Stomach (tissue), 9 donors: ENCODE results near the gene TRIM17. TPM values are rescaled to one million over a fixed set of nuclear protein-coding genes. Genes with fewer than 3 reads are reported as not detected.

ENCODE experiments used
- DNase-seq, 2 donors: peaks; one replicate each; pipeline versions ENCODE4 v3.0.0 to v3.0.0-alpha.2; 2013 to 2019
- H3K27ac ChIP-seq, 5 donors: fragments of 200-600 bp in 4 of 5; sonication (generic) in 4 of 5; one replicate each; pipeline ENCODE4 v1.5.1; 2013 to 2019; ENCODE audit warnings: mild to moderate bottlenecking in 1 of 5, moderate library complexity in 1 of 5
- H3K27me3 ChIP-seq, 3 donors: fragments of 200-600 bp; sonication (generic); one replicate each; pipeline ENCODE4 v1.5.1; 2017 to 2019; ENCODE audit warnings: mixed run types in 1 of 3
- H3K36me3 ChIP-seq, 4 donors: fragments of 200-600 bp; sonication (generic); 1 replicate in 3 of 4; 2 replicates in 1 of 4; pipeline ENCODE4 v1.5.1; 2016 to 2019
- H3K4me1 ChIP-seq, 4 donors: fragments of 200-600 bp; sonication (generic); one replicate each; pipeline ENCODE4 v1.5.1; 2016 to 2019
- H3K4me3 ChIP-seq, 4 donors: fragments of 200-600 bp; sonication (generic) in 3 of 4; one replicate each; pipeline ENCODE4 v1.5.1; 2016 to 2019; ENCODE audit warnings: mild to moderate bottlenecking in 1 of 4
- H3K9me3 ChIP-seq, 4 donors: fragments of 200-600 bp; sonication (generic); one replicate each; pipeline ENCODE4 v1.5.1; 2016 to 2019
- CTCF ChIP-seq, 7 experiments: fragments of 450-650 bp in 4 of 7; fragments of 200-600 bp in 3 of 7; sonication (generic) in 3 of 7; IDR thresholded peaks; one replicate each; pipeline ENCODE4 v1.5.1; 2016 to 2019; ENCODE audit warnings: antibody characterized with exemption in 7 of 7, control low read depth in 2 of 7, mild to moderate bottlenecking in 1 of 7
- EP300 ChIP-seq: sonication (generic); formaldehyde crosslinking; IDR thresholded peaks from one replicate; pipeline ENCODE4 v1.6.1; 2017; ENCODE audit warnings: antibody characterized with exemption
- POLR2A ChIP-seq, 4 donors: fragments of 450-650 bp; IDR thresholded peaks; one replicate each; pipeline ENCODE4 v1.6.1; 2016; ENCODE audit warnings: antibody characterized with exemption in 4 of 4, control low read depth in 2 of 4, mild to moderate bottlenecking in 1 of 4, moderate library complexity in 1 of 4
- POLR2AphosphoS5 ChIP-seq, 3 donors: sonication (generic); formaldehyde crosslinking; IDR thresholded peaks; one replicate each; pipeline ENCODE4 v1.6.1; 2016; ENCODE audit warnings: antibody characterized with exemption in 3 of 3
- WGBS, 5 donors: extraction: QIAGEN DNeasy Blood & Tissue Kit in 3 of 5; methylation state at CpG; one replicate each; pipeline versions ENCODE4 v1.1.5 to v1.1.7; 2013 to 2018; 5-methylcytosine and 5-hydroxymethylcytosine counted together
- intact Hi-C: fragments of 100-400 bp; cut with DNase I; formaldehyde crosslinking; loops from one replicate; pipeline ENCODE4 v1.15.1; 2023; ENCODE audit warnings: low total_unique reads
- polyA plus RNA-seq, 3 donors: library from polyadenylated mRNA; stranded (reverse); fragments of 200-250 nt; gene quantifications; one replicate each; pipeline ENCODE4 v1.2.3, GENCODE V29; 2013
- total RNA-seq, 5 donors: library from RNA; depleted of rRNA; stranded (reverse); fragments of >200 nt; gene quantifications; one replicate each; pipeline versions ENCODE4 v1.1.0 to v1.2.3, GENCODE V29; 2014 to 2016
- donor health status: healthy with polysubstance abuse.
- donor health status: Bipolar disorder and iron deficiency.
- donor health status: healthy.

TRIM17 gene
- total and polyA plus RNA-seq, 8 donors = 1.2 to 6.2 (median 1.8) TPM; not detected in 3

DNA sequence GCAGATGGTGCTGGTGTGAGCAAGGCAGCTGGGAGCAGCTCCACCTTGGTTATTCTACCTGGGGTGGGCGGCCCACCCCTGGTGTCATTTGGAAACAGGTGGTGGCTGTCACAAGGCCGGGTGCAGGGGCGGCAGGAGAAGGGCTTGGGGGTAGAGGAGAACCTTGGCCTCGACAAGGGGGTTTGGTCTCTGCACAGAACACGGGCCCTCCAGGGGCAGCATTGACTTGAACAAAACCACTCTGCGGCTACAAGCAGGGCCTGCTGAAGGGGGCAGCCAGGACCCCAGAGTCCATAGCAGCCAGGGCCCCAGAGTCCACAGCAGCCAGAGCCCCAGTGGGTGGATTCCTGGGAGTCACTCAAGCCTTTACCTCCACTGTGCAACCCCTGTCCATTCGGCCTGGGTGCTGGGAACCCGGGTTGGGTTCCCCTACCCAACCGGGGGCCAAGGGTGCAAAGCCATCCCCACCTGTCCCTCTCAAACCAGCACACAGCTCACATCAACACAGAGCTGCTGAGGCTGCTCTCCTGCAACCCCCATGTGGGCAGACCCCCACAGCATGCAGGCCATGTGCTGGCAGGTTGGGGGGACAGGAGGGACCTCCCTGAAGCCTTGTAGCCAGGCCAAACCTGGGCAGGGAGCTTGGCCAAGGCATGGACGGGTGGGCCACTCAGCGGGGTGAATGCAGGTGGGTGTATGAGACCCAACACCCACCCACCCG lies 17.8 kb downstream of the TRIM17 start:
- H3K4me1 ChIP-seq = peaks cover 0 to 37% (median 16%) of the 10 kb centered on the region in 4 donors
- H3K27me3 ChIP-seq = no peaks in the 10 kb centered on the region
- DNase-seq = no peak
- H3K36me3 ChIP-seq = peaks cover 43 to 96% (median 85%) of the 10 kb centered on the region in 4 donors
- 81 to 92% (median 89%) methylated on average over 7 to 12 of the region's 12 CpGs for WGBS, 5 donors
- TF ChIP-seq EP300 (no peak), CTCF (IDR thresholded peaks at IDR 0.05) (no peak), POLR2AphosphoS5 (IDR thresholded peaks at IDR 0.05) (no peak), POLR2A (IDR thresholded peaks at IDR 0.05) (no peak)
- H3K9me3 ChIP-seq = no peaks in the 10 kb centered on the region
- H3K4me3 ChIP-seq = no peak overlapping the region
- intact Hi-C loops = no loop called here
- no peak overlapping the region for H3K27ac ChIP-seq

GRCh38 chr1:228397966-228398365 lies 18.7 kb downstream of the TRIM17 start:
- 88 to 93% (median 90%) methylated on average over 6 of the region's 6 CpGs for WGBS, 5 donors
- no peaks in the 10 kb centered on the region for H3K9me3 ChIP-seq
- TF ChIP-seq CTCF (IDR thresholded peaks at IDR 0.05) (no peak), EP300 (no peak), POLR2A (IDR thresholded peaks at IDR 0.05) (no peak), POLR2AphosphoS5 (IDR thresholded peaks at IDR 0.05) (no peak)
- H3K4me1 ChIP-seq = peaks cover 0 to 37% (median 10%) of the 10 kb centered on the region in 4 donors
- H3K27me3 ChIP-seq = no peaks in the 10 kb centered on the region
- no peak overlapping the region for H3K4me3 ChIP-seq
- no peak for DNase-seq
- no peak overlapping the region for H3K27ac ChIP-seq
- H3K36me3 ChIP-seq = peaks cover 42 to 93% (median 88%) of the 10 kb centered on the region in 4 donors
- intact Hi-C loops = no loop called here

GRCh38 chr1:228396770-228397662 lies 19.6 kb downstream of the TRIM17 start:
- no peak for DNase-seq
- peaks cover 39 to 95% (median 91%) of the 10 kb centered on the region in 4 donors for H3K36me3 ChIP-seq
- 89 to 95% (median 92%) methylated on average over 19 to 21 of the region's 21 CpGs for WGBS, 5 donors

More at GRCh38 chr1:228396770-228397662, 19.6 kb downstream of the TRIM17 start:
- Histone ChIP-seq H3K27ac (no peak overlapping the region), H3K4me3 (no peak overlapping the region), H3K9me3 (no peaks in the 10 kb centered on the region), H3K4me1 (peaks cover 0 to 28% (median 7%) of the 10 kb centered on the region in 4 donors), H3K27me3 (no peaks in the 10 kb centered on the region)
- no peak for TF ChIP-seq CTCF (IDR thresholded peaks at IDR 0.05)
- intact Hi-C loops = no loop called here
